Psoas muscle (tissue), 8 donors: ENCODE results near the gene DOCK6. TPM values are rescaled to one million over a fixed set of nuclear protein-coding genes. Genes with fewer than 3 reads are reported as not detected.

Experiments
- ATAC-seq, 4 donors: fragments of 200-7000 bp; cut with Tn5 transposase; one replicate each; pipeline ENCODE4 v1.9.1; 2020; ENCODE audit warnings: moderate library complexity in 3 of 4, mild to moderate bottlenecking in 2 of 4
- DNase-seq, 2 donors: peaks; one replicate each; pipeline ENCODE4 v3.0.0-alpha.2; 2020
- H3K27ac ChIP-seq: fragments of 200-600 bp; one replicate; pipeline ENCODE4 v1.8.0; 2022
- H3K27me3 ChIP-seq, 3 donors: fragments of 200-600 bp in 1 of 3; one replicate each; pipeline versions ENCODE4 v1.6.1 to v1.8.0; 2013 to 2022; ENCODE audit warnings: low read length in 2 of 3, mild to moderate bottlenecking in 2 of 3, moderate library complexity in 1 of 3; ENCODE audit not compliant: insufficient read depth in 3 of 3
- H3K36me3 ChIP-seq, 2 donors: fragments of 200-600 bp in 1 of 2; one replicate each; pipeline versions ENCODE4 v1.6.1 to v1.8.0; 2013 to 2022; ENCODE audit warnings: low read depth in 1 of 2, mild to moderate bottlenecking in 1 of 2, moderate library complexity in 1 of 2; ENCODE audit not compliant: insufficient read depth in 1 of 2
- H3K4me1 ChIP-seq: fragments of 200-600 bp; one replicate; pipeline ENCODE4 v1.8.0; 2022
- H3K4me3 ChIP-seq: fragments of 200-600 bp; one replicate; pipeline ENCODE4 v1.8.0; 2022; ENCODE audit warnings: mild to moderate bottlenecking
- H3K9me3 ChIP-seq: fragments of 200-600 bp; one replicate; pipeline ENCODE4 v1.8.0; 2022
- WGBS, 3 donors: extraction: QIAGEN DNeasy Blood & Tissue Kit; methylation state at CpG; one replicate each; pipeline versions ENCODE4 v1.1.6 to v1.1.7; 2013; 5-methylcytosine and 5-hydroxymethylcytosine counted together
- intact Hi-C, 2 donors: fragments of 100-400 bp; cut with DNase I; formaldehyde crosslinking; loops; one replicate each; pipeline versions ENCODE4 v1.11.0 to v1.14.2; 2022
- long read RNA-seq, 2 donors: library from polyadenylated mRNA; unstranded; transcript quantifications; one replicate each; pipeline ENCODE4 v2.0.0, GENCODE V29; 2021
- polyA plus RNA-seq, 3 donors: library from polyadenylated mRNA; stranded (reverse); fragments of 200-250 nt; gene quantifications; one replicate each; pipeline ENCODE4 v1.2.3, GENCODE V29; 2013
- total RNA-seq, 4 donors: library from RNA; stranded (reverse); fragmentation: NEBNext Ultra II Directional in 2 of 4; extraction: Animal tissue kit (Norgen Biotek cat#: 25700) in 2 of 4; gene quantifications; one replicate each; pipeline versions ENCODE4 v1.2.1 to v1.2.4, GENCODE V29; 2021 to 2023
- TF ChIP-seq, protein P1 (sequence below): fragments of 200-600 bp; IDR thresholded peaks from one replicate; pipeline ENCODE4 v1.8.0; 2022; ENCODE audit warnings: antibody characterized with exemption
- donor health status: healthy with polysubstance abuse.
- donor health status: DM: no; HTN: no; CAD: no; lungs with moderate emphysema.
- donor health status: Bipolar disorder and iron deficiency.
- donor health status: healthy.
- donor health status: DM: yes; HTN: yes; CAD: no.
- donor health status: DM: no; HTN: no; CAD: no.
- donor health status: DM: no; HTN: no; CAD: no.
- donor health status: DM: yes; HTN: yes; CAD: no.

DOCK6 gene
- total RNA-seq (10 to 100 TPM; 14.5 to 27.1 (median 17.8) TPM), polyA plus RNA-seq (10 to 100 TPM in 2 of 3 donors, 1 to 10 TPM in 1; 8.7 to 16.0 (median 11.4) TPM)
- long read RNA-seq, donor 1, partial matches to known transcripts = 5 of 10 reads
- long read RNA-seq, donor 1, other reads (novel, unspliced or antisense) = 5 of 10 reads
- long read RNA-seq, donor 2, partial matches to known transcripts = 6 of 13 reads
- long read RNA-seq, donor 2, other reads (novel, unspliced or antisense) = 7 of 13 reads

GRCh38 chr19:11261971-11262839 is at the start of gene DOCK6:
TSS of gene DOCK6 (minus strand) at chr19:11262524. CDS start at chr19:11262440, 84 bp downstream.
- DNase-seq = peak; percentile 49 to 64

DNA sequence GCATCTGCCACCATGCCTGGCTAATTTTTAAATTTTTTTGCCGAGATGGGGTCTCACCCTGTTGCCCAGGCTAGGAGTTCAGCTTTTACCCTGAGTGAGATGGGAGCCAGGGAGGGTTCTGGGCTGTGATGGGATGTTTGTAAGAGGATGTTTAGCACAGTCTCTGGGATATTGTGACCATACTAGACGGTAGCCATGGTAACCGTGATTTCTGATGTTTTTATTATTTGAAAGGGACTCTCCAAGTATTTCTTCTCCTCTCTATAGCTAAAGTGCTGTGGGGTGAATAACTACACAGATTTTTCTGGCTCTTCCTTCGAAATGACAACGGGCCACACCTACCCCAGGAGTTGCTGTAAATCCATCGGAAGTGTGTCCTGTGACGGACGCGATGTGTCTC is 44.0 kb upstream of the DOCK6 start:
- Histone ChIP-seq H3K27me3 (peaks cover 0 to 16% (median 0%) of the 10 kb centered on the region in 3 donors), H3K36me3 (no peaks in the 10 kb centered on the region), H3K9me3 (no peaks in the 10 kb centered on the region), H3K27ac (no peak overlapping the region), H3K4me3 (no peak overlapping the region), H3K4me1 (no peaks in the 10 kb centered on the region)
- ATAC-seq (no peak), DNase-seq (no peak)
- TF ChIP-seq, protein P1, sequence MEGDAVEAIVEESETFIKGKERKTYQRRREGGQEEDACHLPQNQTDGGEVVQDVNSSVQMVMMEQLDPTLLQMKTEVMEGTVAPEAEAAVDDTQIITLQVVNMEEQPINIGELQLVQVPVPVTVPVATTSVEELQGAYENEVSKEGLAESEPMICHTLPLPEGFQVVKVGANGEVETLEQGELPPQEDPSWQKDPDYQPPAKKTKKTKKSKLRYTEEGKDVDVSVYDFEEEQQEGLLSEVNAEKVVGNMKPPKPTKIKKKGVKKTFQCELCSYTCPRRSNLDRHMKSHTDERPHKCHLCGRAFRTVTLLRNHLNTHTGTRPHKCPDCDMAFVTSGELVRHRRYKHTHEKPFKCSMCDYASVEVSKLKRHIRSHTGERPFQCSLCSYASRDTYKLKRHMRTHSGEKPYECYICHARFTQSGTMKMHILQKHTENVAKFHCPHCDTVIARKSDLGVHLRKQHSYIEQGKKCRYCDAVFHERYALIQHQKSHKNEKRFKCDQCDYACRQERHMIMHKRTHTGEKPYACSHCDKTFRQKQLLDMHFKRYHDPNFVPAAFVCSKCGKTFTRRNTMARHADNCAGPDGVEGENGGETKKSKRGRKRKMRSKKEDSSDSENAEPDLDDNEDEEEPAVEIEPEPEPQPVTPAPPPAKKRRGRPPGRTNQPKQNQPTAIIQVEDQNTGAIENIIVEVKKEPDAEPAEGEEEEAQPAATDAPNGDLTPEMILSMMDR = no peak
- 69 to 76% (median 74%) methylated on average over 9 of the region's 9 CpGs for WGBS, 3 donors
- intact Hi-C loops = no loop called here

More at GRCh38 chr19:11261971-11262839, at the start of gene DOCK6:
- H3K27ac ChIP-seq = peak within 1 kb of the TSS; percentile 76
- no peaks in the 10 kb centered on the region for H3K4me1 ChIP-seq
- H3K9me3 ChIP-seq = no peaks in the 10 kb centered on the region
- ATAC-seq = peak in 2 of 4 donors; percentile 17 to 49
- H3K27me3 ChIP-seq = peaks cover 0 to 31% (median 12%) of the 10 kb centered on the region in 3 donors
- TF ChIP-seq, protein P1 = peak; percentile 21
- H3K36me3 ChIP-seq = no peaks in the 10 kb centered on the region
- H3K4me3 ChIP-seq = peak within 1 kb of the TSS; percentile 70
- 1 to 4% (median 2%) methylated on average over 41 to 91 of the region's 91 CpGs for WGBS, 3 donors
- intact Hi-C loops = no loop called here

DNA sequence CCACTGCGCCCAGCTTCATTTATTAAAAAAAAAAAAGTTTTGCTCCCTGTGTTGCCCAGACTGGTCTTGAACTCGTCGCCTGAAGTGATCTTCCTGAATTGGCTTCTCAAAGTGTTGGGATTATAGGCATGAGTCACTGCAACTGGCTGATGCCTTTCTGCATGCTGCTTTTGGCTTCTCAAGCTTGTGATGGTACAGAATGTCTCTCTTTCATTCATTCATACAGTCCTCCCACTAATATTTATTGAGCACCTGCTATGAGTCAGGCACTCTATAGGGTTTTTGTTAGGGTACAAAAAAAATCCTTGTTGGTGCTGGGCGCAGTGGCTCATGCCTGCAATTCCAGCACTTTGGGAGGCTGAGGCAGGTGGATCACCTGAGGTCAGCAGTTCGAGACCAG is 42.6 kb upstream of the DOCK6 start:
- H3K27me3 ChIP-seq = peaks cover 0 to 16% (median 3%) of the 10 kb centered on the region in 3 donors
- H3K36me3 ChIP-seq = no peaks in the 10 kb centered on the region
- DNase-seq (no peak), ATAC-seq (no peak)
- H3K9me3 ChIP-seq = no peaks in the 10 kb centered on the region
- WGBS, 3 donors = 79 to 90% (median 82%) methylated on average over 5 of the region's 5 CpGs
- TF ChIP-seq, protein P1 = no peak
- H3K4me3 ChIP-seq = no peak overlapping the region
- H3K4me1 ChIP-seq = no peaks in the 10 kb centered on the region
- no peak overlapping the region for H3K27ac ChIP-seq
- intact Hi-C loops = no loop called here

GRCh38 chr19:11300811-11301120 is 38.4 kb upstream of the DOCK6 start:
- 63 to 68% (median 67%) methylated on average over 11 of the region's 11 CpGs for WGBS, 3 donors
- intact Hi-C loops = no loop called here
- ATAC-seq = no peak

More at GRCh38 chr19:11300811-11301120, 38.4 kb upstream of the DOCK6 start:
- TF ChIP-seq, protein P1 = no peak
- no peak overlapping the region for H3K4me3 ChIP-seq
- H3K27me3 ChIP-seq = peaks cover 0 to 4% (median 3%) of the 10 kb centered on the region in 3 donors
- no peak for DNase-seq
- no peak overlapping the region for H3K27ac ChIP-seq
- no peaks in the 10 kb centered on the region for H3K4me1 ChIP-seq
- H3K9me3 ChIP-seq = no peaks in the 10 kb centered on the region
- no peaks in the 10 kb centered on the region for H3K36me3 ChIP-seq
